ENCODE results near the gene USH1C. TPM values are rescaled to one million over a fixed set of nuclear protein-coding genes. Genes with fewer than 3 reads are reported as not detected.
A peak's percentile ranks its signal among the peaks of the same experiment; 100 is the strongest.

Gene USH1C
- total and polyA plus RNA-seq, 9 of the 15 experiments (the other 6 are each of a cell fraction or from before 2014, with no cell fraction given) = 0.04 TPM; not detected in 8

DNA sequence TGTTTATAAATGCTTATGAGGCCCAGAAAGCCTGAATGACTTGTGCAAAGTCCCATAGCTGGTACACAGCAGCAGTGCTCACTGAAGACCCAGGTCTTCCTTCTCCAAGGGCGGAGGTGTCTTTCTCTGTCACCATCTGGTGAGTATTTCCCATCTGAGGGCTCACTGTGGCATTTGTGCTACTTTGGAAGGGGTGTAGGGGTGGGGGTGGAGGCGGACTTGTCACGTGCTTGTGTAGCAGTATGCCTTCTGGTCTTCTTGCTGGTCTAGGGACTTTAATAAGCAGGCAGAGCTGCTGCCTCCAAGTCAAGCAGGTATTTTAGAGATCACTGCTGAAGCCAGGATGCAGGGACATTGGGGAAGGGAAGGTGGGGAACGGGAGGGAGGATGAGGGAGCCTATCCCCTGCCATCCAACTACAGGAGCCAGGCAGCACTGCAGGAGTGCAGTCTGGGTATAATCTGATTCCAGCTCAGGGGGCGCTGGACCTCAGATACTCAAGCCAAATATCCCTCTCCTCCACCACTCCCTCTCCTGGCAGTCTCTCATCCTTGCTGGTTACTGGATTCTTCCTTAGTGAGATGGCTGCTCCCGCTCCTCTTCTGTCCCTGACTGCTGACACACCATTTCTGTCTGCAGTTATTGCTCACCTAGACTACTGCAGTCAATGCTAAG lies 71.0 kb downstream of the USH1C start (continued):
- TF ChIP-seq, protein P1, sequence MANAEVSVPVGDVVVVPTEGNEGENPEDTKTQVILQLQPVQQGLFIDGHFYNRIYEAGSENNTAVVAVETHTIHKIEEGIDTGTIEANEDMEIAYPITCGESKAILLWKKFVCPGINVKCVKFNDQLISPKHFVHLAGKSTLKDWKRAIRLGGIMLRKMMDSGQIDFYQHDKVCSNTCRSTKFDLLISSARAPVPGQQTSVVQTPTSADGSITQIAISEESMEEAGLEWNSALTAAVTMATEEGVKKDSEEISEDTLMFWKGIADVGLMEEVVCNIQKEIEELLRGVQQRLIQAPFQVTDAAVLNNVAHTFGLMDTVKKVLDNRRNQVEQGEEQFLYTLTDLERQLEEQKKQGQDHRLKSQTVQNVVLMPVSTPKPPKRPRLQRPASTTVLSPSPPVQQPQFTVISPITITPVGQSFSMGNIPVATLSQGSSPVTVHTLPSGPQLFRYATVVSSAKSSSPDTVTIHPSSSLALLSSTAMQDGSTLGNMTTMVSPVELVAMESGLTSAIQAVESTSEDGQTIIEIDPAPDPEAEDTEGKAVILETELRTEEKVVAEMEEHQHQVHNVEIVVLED (CRISPR knock-in tag; IDR thresholded peaks at IDR 0.05) = no peak
- TF ChIP-seq ZNF143 (CRISPR knock-in tag; IDR thresholded peaks at IDR 0.05) = peak; percentile 53; the same call in 1 of the 2 replicates
- TF ChIP-seq RAD21 (CRISPR knock-in tag; conservative IDR thresholded peaks at IDR 0.05 in 1 of 2, IDR thresholded peaks at IDR 0.05 in 1 of 2) = peak in 1 of 2 experiments; percentile 51; a peak in 2 of 4 replicates
- no peak for TF ChIP-seq POLR3A (IDR thresholded peaks at IDR 0.05; ENCODE audit: borderline replicate concordance, extremely low read depth, insufficient read depth, insufficient read length)
- TF ChIP-seq, protein P2, sequence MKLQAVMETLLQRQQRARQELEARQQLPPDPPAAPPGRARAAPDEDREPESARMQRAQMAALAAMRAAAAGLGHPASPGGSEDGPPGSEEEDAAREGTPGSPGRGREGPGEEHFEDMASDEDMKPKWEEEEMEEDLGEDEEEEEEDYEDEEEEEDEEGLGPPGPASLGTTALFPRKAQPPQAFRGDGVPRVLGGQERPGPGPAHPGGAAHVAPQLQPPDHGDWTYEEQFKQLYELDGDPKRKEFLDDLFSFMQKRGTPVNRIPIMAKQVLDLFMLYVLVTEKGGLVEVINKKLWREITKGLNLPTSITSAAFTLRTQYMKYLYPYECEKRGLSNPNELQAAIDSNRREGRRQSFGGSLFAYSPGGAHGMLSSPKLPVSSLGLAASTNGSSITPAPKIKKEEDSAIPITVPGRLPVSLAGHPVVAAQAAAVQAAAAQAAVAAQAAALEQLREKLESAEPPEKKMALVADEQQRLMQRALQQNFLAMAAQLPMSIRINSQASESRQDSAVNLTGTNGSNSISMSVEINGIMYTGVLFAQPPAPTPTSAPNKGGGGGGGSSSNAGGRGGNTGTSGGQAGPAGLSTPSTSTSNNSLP (IDR thresholded peaks at IDR 0.05; ENCODE audit: borderline replicate concordance, low read depth, low read length) = no peak
- TF ChIP-seq POU5F1 (IDR thresholded peaks at IDR 0.05; ENCODE audit: borderline replicate concordance, low read depth, low read length, partially characterized antibody) = no peak
- no peak for TF ChIP-seq BRCA1 (IDR thresholded peaks at IDR 0.05)
- no peak for TF ChIP-seq BRCA1 (CRISPR knock-in tag; IDR thresholded peaks at IDR 0.05)
- TF ChIP-seq, protein P3, sequence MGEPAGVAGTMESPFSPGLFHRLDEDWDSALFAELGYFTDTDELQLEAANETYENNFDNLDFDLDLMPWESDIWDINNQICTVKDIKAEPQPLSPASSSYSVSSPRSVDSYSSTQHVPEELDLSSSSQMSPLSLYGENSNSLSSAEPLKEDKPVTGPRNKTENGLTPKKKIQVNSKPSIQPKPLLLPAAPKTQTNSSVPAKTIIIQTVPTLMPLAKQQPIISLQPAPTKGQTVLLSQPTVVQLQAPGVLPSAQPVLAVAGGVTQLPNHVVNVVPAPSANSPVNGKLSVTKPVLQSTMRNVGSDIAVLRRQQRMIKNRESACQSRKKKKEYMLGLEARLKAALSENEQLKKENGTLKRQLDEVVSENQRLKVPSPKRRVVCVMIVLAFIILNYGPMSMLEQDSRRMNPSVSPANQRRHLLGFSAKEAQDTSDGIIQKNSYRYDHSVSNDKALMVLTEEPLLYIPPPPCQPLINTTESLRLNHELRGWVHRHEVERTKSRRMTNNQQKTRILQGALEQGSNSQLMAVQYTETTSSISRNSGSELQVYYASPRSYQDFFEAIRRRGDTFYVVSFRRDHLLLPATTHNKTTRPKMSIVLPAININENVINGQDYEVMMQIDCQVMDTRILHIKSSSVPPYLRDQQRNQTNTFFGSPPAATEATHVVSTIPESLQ (CRISPR knock-in tag; IDR thresholded peaks at IDR 0.05) = no peak
- TF ChIP-seq RNF2 (IDR thresholded peaks at IDR 0.05) = no peak
- no peak for TF ChIP-seq LEF1 (IDR thresholded peaks at IDR 0.05)
- no peak for TF ChIP-seq CXXC5 (CRISPR knock-in tag; IDR thresholded peaks at IDR 0.05)
- TF ChIP-seq, protein P4, sequence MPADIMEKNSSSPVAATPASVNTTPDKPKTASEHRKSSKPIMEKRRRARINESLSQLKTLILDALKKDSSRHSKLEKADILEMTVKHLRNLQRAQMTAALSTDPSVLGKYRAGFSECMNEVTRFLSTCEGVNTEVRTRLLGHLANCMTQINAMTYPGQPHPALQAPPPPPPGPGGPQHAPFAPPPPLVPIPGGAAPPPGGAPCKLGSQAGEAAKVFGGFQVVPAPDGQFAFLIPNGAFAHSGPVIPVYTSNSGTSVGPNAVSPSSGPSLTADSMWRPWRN (IDR thresholded peaks at IDR 0.05; ENCODE audit: low read depth) = no peak
- no peak for TF ChIP-seq KLF13 (tag; IDR thresholded peaks at IDR 0.05; ENCODE audit: borderline replicate concordance, low read depth)
- TF ChIP-seq FOXA3 (CRISPR knock-in tag; conservative IDR thresholded peaks at IDR 0.05 in 1 of 2, IDR thresholded peaks at IDR 0.05 in 1 of 2) = no peak
- TF ChIP-seq, protein P5, sequence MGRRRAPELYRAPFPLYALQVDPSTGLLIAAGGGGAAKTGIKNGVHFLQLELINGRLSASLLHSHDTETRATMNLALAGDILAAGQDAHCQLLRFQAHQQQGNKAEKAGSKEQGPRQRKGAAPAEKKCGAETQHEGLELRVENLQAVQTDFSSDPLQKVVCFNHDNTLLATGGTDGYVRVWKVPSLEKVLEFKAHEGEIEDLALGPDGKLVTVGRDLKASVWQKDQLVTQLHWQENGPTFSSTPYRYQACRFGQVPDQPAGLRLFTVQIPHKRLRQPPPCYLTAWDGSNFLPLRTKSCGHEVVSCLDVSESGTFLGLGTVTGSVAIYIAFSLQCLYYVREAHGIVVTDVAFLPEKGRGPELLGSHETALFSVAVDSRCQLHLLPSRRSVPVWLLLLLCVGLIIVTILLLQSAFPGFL (CRISPR knock-in tag; IDR thresholded peaks at IDR 0.05) = no peak
- no peak for TF ChIP-seq DACH1 (IDR thresholded peaks at IDR 0.05; ENCODE audit: partially characterized antibody)
- TF ChIP-seq HIVEP1 (CRISPR knock-in tag; IDR thresholded peaks at IDR 0.05) = no peak
